ENCODE results near the gene CHL1.

The CHL1 gene

GRCh38 chr3:263393-263792 lies 66.8 kb downstream of the CHL1 start:
- H4K20me1 ChIP-seq (ENCODE audit: insufficient read depth, low read length) = no peaks in the 10 kb centered on the region
- no peak overlapping the region for H3K9ac ChIP-seq (ENCODE audit: low read length)
- TF ChIP-seq EZH2 (optimal IDR thresholded peaks at IDR 0.05; ENCODE audit: low read depth, low read length) (no peak), EZH2phosphoT487 (IDR thresholded peaks at IDR 0.05; ENCODE audit: low read length) (no peak), CTCF (IDR thresholded peaks at IDR 0.05; ENCODE audit: low read length) (no peak)
- H3K27me3 ChIP-seq (replicated peaks; ENCODE audit: insufficient read depth, low read length) = no peaks in the 10 kb centered on the region
- no peaks in the 10 kb centered on the region for H3K79me2 ChIP-seq (ENCODE audit: low read length)
- H3K4me2 ChIP-seq (ENCODE audit: low read depth, low read length) = no peak overlapping the region
- no peak for DNase-seq
- no peaks in the 10 kb centered on the region for H3F3A ChIP-seq (ENCODE audit: insufficient read depth, low read length)
- no peaks in the 10 kb centered on the region for H3K36me3 ChIP-seq (replicated peaks; ENCODE audit: insufficient read depth, low read length)
- no peak overlapping the region for H3K27ac ChIP-seq (ENCODE audit: low read length)
- H2AFZ ChIP-seq (ENCODE audit: low read length) = no peak overlapping the region
- no peaks in the 10 kb centered on the region for H3K9me2 ChIP-seq (replicated peaks; ENCODE audit: insufficient read depth, low read length)
- H3K9me3 ChIP-seq (replicated peaks; ENCODE audit: insufficient read depth, low read length) = no peaks in the 10 kb centered on the region
- no peaks in the 10 kb centered on the region for H3K4me1 ChIP-seq (ENCODE audit: low read length)
- no peak overlapping the region for H3K4me3 ChIP-seq (ENCODE audit: low read length)

DNA sequence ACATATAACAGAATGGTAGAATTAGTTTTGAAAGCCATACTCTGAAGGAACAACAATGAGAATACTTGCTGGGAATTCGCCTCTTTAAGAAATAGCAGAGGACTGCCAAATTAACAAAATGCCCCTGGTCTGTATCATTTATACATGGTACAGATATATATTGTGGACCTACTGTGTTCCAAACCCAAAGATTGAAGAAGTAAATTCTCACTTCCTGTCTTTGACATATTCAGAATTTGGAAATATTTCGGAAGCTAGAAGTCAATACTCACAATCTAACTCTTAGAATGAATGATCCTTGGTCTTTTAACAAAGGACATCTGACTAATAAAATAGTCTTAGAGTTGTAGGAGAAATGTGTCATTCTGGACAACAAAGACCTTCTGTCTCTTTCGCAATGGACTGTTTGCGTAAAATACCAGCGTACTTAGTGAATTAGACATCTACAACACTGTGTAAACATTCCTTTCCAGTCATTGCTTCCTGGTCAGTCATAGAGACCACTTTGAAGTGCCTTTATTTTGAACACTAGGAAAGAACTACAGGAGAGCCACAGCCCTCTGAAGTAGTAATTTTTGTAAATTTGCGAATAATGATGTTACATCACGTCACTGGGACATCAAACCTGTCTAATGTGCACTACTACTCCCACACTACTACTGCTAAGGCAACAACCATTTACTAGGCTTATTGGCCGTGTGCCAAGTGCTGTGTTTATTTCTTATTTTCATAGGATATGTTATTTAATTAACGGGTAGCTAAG lies 68.0 kb downstream of the CHL1 start:
- Histone ChIP-seq H3F3A (ENCODE audit: insufficient read depth, low read length) (no peaks in the 10 kb centered on the region), H4K20me1 (ENCODE audit: insufficient read depth, low read length) (no peaks in the 10 kb centered on the region), H2AFZ (ENCODE audit: low read length) (no peak overlapping the region), H3K79me2 (ENCODE audit: low read length) (no peaks in the 10 kb centered on the region), H3K27me3 (replicated peaks; ENCODE audit: insufficient read depth, low read length) (no peaks in the 10 kb centered on the region), H3K9me3 (replicated peaks; ENCODE audit: insufficient read depth, low read length) (no peaks in the 10 kb centered on the region), H3K9me2 (replicated peaks; ENCODE audit: insufficient read depth, low read length) (no peaks in the 10 kb centered on the region), H3K4me2 (ENCODE audit: low read depth, low read length) (no peak overlapping the region), H3K4me1 (ENCODE audit: low read length) (no peaks in the 10 kb centered on the region), H3K9ac (ENCODE audit: low read length) (no peak overlapping the region), H3K4me3 (ENCODE audit: low read length) (no peak overlapping the region), H3K36me3 (replicated peaks; ENCODE audit: insufficient read depth, low read length) (no peaks in the 10 kb centered on the region), H3K27ac (ENCODE audit: low read length) (no peak overlapping the region)
- TF ChIP-seq EZH2phosphoT487 (IDR thresholded peaks at IDR 0.05; ENCODE audit: low read length) = no peak
- DNase-seq = no peak

- DNase-seq = no peak
- no peaks in the 10 kb centered on the region for H3K36me3 ChIP-seq (replicated peaks; ENCODE audit: insufficient read depth, low read length)
- no peak overlapping the region for H3K9ac ChIP-seq (ENCODE audit: low read length)
- no peak overlapping the region for H3K4me2 ChIP-seq (ENCODE audit: low read depth, low read length)
- H3K9me2 ChIP-seq (replicated peaks; ENCODE audit: insufficient read depth, low read length) = no peaks in the 10 kb centered on the region
- no peak overlapping the region for H3K27ac ChIP-seq (ENCODE audit: low read length)
- H3K9me3 ChIP-seq (replicated peaks; ENCODE audit: insufficient read depth, low read length) = no peaks in the 10 kb centered on the region
- TF ChIP-seq EZH2 (optimal IDR thresholded peaks at IDR 0.05; ENCODE audit: low read depth, low read length) (no peak), CTCF (IDR thresholded peaks at IDR 0.05; ENCODE audit: low read length) (no peak), EZH2phosphoT487 (IDR thresholded peaks at IDR 0.05; ENCODE audit: low read length) (no peak)
- no peak overlapping the region for H3K4me3 ChIP-seq (ENCODE audit: low read length)
- H3K27me3 ChIP-seq (replicated peaks; ENCODE audit: insufficient read depth, low read length) = no peaks in the 10 kb centered on the region
- no peaks in the 10 kb centered on the region for H4K20me1 ChIP-seq (ENCODE audit: insufficient read depth, low read length)
- no peak overlapping the region for H2AFZ ChIP-seq (ENCODE audit: low read length)
- no peaks in the 10 kb centered on the region for H3K4me1 ChIP-seq (ENCODE audit: low read length)
- no peaks in the 10 kb centered on the region for H3K79me2 ChIP-seq (ENCODE audit: low read length)
- H3F3A ChIP-seq (ENCODE audit: insufficient read depth, low read length) = no peaks in the 10 kb centered on the region
Observed at GRCh38 chr3:267101-267500, 70.5 kb downstream of the CHL1 start.

- Histone ChIP-seq H3K36me3 (replicated peaks; ENCODE audit: insufficient read depth, low read length) (no peaks in the 10 kb centered on the region), H3K27ac (ENCODE audit: low read length) (no peak overlapping the region), H4K20me1 (ENCODE audit: insufficient read depth, low read length) (no peaks in the 10 kb centered on the region), H3K4me2 (ENCODE audit: low read depth, low read length) (no peak overlapping the region), H2AFZ (ENCODE audit: low read length) (no peak overlapping the region), H3K9me2 (replicated peaks; ENCODE audit: insufficient read depth, low read length) (no peaks in the 10 kb centered on the region), H3K27me3 (replicated peaks; ENCODE audit: insufficient read depth, low read length) (no peaks in the 10 kb centered on the region), H3K9ac (ENCODE audit: low read length) (no peak overlapping the region), H3K4me1 (ENCODE audit: low read length) (no peaks in the 10 kb centered on the region), H3K4me3 (ENCODE audit: low read length) (no peak overlapping the region), H3K9me3 (replicated peaks; ENCODE audit: insufficient read depth, low read length) (no peaks in the 10 kb centered on the region), H3K79me2 (ENCODE audit: low read length) (no peaks in the 10 kb centered on the region), H3F3A (ENCODE audit: insufficient read depth, low read length) (no peaks in the 10 kb centered on the region)
- DNase-seq = no peak
- no peak for TF ChIP-seq CTCF (IDR thresholded peaks at IDR 0.05; ENCODE audit: low read length)
- no peak for TF ChIP-seq EZH2phosphoT487 (IDR thresholded peaks at IDR 0.05; ENCODE audit: low read length)
Observed at GRCh38 chr3:270688-271087, 74.1 kb downstream of the CHL1 start.

All from MM.1S (cell line).